ENCODE data around the gene ATP1A1.

ATP1A1 gene

GRCh38 chr1:116415699-116416533 lies 42.9 kb downstream of the ATP1A1 start:
- no peak for FAIRE-seq

GRCh38 chr1:116416854-116417513 lies 43.9 kb downstream of the ATP1A1 start:
- FAIRE-seq: no peak

- FAIRE-seq: no peak
Measured at GRCh38 chr1:116417678-116418077, 44.6 kb downstream of the ATP1A1 start.

- FAIRE-seq: no peak
Measured at GRCh38 chr1:116418091-116418830, 45.2 kb downstream of the ATP1A1 start.

GRCh38 chr1:116420417-116421200 lies 47.6 kb downstream of the ATP1A1 start:
- FAIRE-seq: no peak

GRCh38 chr1:116424438-116424837 lies 51.4 kb downstream of the ATP1A1 start:
- FAIRE-seq: no peak

- FAIRE-seq: no peak
Measured at GRCh38 chr1:116424863-116425262, 51.8 kb downstream of the ATP1A1 start.

GRCh38 chr1:116425987-116426386 lies 52.9 kb downstream of the ATP1A1 start:
- FAIRE-seq: no peak

GRCh38 chr1:116426401-116426800 lies 53.4 kb downstream of the ATP1A1 start:
- no peak for FAIRE-seq

GRCh38 chr1:116428576-116428975 lies 55.5 kb downstream of the ATP1A1 start:
- no peak for FAIRE-seq

- FAIRE-seq: no peak
Measured at GRCh38 chr1:116429821-116430374, 56.9 kb downstream of the ATP1A1 start.

- FAIRE-seq: no peak
Measured at GRCh38 chr1:116431870-116432500, 58.9 kb downstream of the ATP1A1 start.

- FAIRE-seq: no peak
Measured at GRCh38 chr1:116432655-116433265, 59.7 kb downstream of the ATP1A1 start.

GRCh38 chr1:116433275-116434257 lies 60.5 kb downstream of the ATP1A1 start:
- no peak for FAIRE-seq

GRCh38 chr1:116434849-116435248 lies 61.8 kb downstream of the ATP1A1 start:
- FAIRE-seq: no peak

GRCh38 chr1:116435806-116436610 lies 63.0 kb downstream of the ATP1A1 start:
- FAIRE-seq: no peak

GRCh38 chr1:116436611-116436970 lies 63.5 kb downstream of the ATP1A1 start:
- FAIRE-seq: no peak

GRCh38 chr1:116439701-116440100 lies 66.7 kb downstream of the ATP1A1 start:
- FAIRE-seq: no peak

GRCh38 chr1:116440731-116441130 lies 67.7 kb downstream of the ATP1A1 start:
- FAIRE-seq: no peak

Data from TTC549 (cell line).